Measurements from ENCODE around the gene C1QTNF5.

Gene C1QTNF5

DNA sequence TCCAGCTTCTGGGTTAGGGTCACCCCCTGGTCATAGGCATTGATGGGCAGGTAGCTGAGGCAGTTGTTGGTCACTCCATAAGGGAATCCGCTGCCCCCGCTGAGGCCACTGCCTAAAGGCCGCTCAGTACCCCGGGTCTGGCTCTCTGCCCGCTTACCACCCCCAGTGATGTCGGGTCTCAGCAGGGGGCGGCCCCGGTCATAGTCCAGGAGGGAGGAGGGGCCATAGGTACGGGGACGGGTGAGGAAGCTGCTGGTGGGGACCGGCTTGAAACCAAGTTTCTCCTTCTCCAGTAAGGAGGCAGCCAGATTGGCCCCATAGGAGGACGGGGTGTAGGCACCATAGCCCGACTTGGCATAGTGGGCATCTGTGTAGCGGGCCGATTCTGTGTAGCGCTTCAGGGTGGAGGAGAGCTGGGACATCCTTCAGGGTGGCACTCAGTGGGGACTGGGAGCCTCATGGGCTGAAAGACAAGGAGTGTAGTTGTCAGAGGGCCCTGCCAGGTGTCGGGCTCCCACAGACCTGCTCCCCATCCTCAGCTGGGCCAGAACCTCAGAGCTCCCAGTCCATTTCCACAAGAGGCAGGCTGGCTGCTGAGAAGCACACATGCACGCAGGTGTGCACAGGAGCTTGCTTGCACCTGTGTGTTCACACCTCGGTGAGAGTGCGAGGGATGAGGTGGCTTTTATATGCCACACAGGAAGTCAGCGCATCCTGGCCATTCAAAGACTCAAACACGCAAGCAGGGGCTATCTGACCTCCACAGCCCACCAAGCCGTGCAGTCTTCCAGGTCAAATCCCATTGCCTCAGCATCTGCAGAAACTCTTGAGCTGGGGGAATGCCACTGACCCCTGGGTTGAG, 32.6 kb upstream of the C1QTNF5 start:
- DNase-seq (ENCODE audit: low read depth, low spot score), result no peak

DNA sequence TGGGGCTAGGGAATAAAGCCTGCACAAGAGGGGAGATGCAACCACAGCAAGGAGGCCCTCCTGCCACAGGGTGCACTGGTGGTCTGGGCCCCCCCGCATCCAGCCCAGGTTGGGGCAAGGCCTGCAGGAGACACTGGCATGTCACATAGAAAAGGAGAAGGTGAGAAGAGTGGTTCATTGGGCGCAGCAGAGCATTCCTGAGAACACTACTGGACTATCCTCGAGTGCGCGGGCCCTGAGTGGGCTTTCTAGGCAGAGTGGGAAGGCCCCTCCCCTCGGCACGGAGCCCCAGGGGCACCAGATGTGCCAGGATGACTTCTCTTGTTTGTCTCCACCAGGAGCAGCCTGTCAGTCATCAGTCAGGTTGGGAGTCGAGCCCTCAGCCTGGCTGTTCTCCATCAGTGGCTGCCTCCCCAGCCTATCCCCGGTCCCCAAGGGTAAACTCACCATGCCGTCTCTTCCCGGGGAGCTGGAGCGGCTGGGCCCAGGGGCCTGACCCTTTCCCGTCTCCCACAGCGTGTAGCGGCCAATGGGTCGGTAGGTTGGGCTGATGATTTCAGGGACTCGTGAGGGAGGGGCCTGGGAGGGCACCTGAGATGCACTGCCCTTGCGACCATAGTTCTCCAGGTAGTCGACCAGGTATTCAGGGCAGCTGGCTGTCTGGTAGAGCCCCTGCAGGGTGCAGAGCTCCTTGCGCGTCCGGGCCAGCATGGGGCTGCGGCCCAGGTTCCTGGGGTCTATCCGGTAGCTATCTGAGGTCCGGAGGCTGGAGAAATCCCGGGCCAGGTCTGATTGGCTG, 31.8 kb upstream of the C1QTNF5 start:
- DNase-seq (ENCODE audit: low read depth, low spot score), result no peak

GRCh38 chr11:119371778-119372182, 31.1 kb upstream of the C1QTNF5 start:
- no peak for DNase-seq (ENCODE audit: low read depth, low spot score)

DNA sequence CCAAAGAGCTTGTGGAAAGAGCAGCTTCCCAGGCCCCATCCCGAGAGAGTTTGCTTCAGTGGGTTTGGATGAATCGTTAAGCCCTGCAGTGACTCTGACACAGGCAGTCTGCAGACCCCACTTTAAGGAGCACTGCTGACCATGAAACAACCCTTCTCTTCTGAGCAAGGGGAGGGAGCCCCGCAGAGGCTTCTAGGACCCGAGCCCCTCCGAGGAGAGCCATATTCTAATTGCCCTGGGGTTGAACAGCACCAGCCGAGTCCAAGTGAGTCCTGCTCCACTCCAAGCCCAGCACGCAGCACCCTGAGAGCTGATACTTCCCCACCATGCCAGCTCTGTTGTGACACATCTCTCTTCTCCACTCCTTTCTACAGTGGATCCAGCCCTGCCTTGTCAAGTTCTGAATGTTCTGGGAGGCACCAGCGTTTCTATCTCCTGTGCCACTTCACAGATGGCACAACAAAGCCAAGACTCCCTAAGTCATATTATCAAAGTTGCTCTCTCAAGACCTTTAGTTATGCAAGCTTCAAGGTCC, 30.5 kb upstream of the C1QTNF5 start:
- no peak for DNase-seq (ENCODE audit: low read depth, low spot score)

DNA sequence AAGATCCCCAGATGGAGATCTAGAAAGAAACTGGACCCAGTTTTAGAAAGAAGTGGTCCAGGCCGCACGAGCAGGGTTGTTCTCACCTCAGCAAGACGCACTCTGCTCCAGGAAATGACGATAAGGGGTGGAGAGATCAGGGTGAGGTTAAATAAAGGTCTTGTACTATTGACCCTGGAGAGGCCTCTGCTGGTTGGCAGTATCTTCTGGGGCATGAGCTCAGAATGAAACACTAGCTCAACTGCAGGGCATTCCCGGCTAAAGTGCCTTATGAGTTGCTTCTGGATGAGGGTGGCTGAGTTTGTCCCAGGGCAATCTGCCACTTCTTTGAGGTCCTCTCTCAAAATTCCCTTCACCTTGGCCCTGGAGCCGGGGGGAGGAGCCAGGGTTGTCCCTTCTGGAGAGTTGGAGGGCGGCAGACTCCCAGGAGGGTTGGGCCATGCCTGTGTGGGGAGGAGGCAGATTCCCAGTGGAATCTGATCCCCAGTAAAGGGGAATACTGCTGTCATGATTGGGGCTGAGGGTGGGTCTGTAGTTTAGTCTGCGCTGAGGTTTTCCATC, 29.9 kb upstream of the C1QTNF5 start:
- DNase-seq (ENCODE audit: low read depth, low spot score), result no peak

- DNase-seq (ENCODE audit: low read depth, low spot score), result no peak
Measured at GRCh38 chr11:119369132-119369925, 28.6 kb upstream of the C1QTNF5 start.

DNA sequence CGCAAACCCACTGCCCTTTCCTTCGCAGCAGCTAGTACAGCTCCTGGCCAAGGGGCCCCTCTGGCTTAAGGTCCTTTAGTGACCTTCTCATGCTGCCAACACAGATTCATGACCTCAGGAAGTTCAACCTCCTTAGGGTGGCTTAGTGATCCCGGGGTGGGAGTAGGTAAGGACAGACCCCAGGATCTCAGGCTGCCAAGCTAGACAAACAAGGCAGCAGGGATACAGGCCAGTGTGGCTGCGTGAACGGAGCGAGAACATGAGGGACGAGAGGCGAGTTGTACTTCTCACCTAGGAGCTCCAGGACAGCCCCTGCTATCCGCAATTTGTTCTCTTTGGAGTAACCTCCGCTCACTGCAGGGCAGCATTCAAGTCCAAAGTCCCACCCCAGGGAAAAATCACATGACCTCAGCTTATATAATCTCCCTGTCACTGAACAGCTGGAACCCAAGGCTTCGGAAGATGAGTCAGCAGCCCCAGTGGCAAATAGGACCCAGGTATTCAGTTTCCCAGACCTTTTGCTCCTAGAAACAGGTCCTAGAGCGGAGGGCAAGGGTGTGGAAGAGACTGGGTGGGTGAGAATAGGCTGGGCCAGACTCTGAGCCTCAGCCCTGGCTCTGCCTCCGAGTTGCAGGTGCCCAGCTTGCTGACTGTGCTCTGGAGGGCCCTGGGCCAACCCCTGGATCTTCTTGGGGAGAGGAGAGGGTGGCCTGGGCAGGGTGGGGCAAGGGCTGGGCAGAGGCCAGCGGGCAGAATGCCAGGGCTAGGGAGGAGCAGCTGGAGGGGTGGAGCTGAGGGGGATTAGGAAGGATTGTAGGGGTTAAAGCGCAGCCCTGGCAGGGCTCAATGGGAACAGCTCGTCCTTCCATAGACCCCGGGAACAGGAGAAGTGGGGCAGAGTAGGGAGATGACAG, 27.7 kb upstream of the C1QTNF5 start:
- DNase-seq (ENCODE audit: low read depth, low spot score), result no peak

- DNase-seq (ENCODE audit: low read depth, low spot score), result no peak
Measured at GRCh38 chr11:119367661-119368120, 27.0 kb upstream of the C1QTNF5 start.

- no peak for DNase-seq (ENCODE audit: low read depth, low spot score)
Measured at GRCh38 chr11:119366690-119367620, 26.3 kb upstream of the C1QTNF5 start.

DNA sequence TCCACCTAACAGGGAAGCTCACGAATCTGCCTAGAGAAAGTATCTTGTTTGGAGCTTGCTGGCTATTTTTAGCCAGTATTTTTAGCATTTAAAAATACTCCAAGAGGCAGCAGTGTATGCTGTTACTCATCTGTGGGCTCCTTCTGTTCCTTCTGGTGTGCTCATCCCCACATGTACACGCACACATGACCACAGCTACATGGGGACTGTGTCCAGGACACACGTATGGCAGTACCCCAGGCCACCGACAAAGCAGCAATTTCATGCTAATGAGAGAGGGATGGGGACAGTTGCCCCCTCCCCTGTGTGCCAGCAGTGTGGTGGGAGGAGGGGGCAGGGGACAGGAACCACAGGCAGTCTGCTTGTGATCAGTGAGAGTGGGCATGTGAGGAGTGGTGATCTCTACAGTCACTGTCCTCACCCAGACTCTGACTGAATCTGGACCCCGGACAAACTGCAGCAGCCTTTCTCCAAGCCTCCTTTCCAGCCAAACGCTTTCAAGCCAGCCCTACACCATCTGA, 24.4 kb upstream of the C1QTNF5 start:
- no peak for DNase-seq (ENCODE audit: low read depth, low spot score)

GRCh38 chr11:119363851-119364590, 23.3 kb upstream of the C1QTNF5 start:
- no peak for DNase-seq (ENCODE audit: low read depth, low spot score)

DNA sequence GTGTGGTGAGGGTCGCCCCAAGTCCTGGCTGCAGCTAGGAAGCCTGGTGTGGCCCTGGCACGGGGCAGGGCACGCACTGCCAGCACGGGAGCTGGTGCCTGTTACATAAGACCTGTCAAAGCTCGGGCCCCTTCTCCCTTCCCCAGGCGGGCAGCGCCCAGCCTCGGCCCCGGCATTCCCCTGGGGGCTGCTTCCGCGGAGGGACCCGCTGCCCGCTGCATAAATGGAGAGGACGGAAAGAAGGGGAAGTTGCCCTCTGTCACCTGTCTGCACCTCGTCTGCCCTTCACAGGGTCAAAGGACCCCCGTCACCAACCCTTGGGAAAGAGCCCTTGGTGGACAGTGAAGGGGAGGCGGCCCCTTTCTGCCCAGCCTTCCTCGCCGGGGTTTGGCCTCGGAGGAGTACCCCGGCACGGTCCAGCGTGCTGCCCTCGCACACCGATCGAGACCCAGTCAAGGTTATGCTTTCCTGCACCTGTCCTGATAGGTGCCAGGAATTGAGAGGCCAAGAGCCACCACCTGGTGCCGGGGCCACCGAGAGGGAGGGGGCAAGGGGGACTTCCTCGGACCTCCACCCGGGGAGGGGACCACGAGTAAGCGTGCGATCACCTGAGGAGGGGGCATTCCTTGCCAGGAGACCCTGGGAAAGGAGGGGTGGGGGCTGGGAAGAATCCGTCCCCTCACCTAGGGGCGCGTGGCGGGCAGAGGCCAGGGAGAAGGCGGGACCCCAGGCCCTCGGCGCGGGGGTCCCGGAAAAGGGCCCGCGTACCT, 22.6 kb upstream of the C1QTNF5 start:
- DNase-seq (ENCODE audit: low read depth, low spot score), result no peak

GRCh38 chr11:119362741-119363080, 22.0 kb upstream of the C1QTNF5 start:
- DNase-seq (ENCODE audit: low read depth, low spot score), result no peak

GRCh38 chr11:119361941-119362725, 21.4 kb upstream of the C1QTNF5 start:
- DNase-seq (ENCODE audit: low read depth, low spot score), result no peak

DNA sequence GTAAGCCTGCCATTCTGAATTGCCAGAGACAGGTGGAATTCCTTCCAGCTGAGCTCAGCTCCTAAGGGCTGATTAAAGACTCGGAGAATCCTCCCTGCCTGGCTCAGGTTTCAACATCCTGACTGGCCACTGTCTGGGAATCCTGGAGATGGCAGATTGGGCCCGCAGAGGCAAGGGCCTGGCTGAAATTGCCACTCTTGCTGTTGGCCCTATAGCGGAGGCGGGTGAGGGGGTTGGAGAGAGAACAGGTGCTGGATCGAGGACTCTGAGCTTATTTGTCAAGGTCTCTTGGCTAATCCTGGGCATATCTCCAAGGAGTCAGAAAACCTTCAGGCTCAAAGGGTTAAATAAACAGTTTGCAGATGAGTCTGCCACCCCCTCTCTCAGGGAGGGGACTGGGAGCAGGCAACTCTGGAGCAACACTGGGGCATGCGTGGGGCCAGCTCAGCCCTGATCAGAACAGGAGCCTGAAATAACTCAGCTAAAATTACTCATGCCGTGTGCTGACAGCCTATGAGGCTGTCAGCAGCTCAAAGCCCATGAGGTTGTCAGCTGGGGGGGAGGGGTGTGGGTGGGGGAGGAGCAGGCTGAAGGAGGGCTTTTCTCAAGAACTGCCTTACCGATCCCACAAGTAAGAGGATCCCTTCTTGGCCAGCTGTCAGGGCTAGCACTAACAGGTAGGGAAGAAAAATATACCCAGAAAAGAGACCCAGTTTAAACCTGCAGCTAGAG, 20.5 kb upstream of the C1QTNF5 start:
- no peak for DNase-seq (ENCODE audit: low read depth, low spot score)

Measured in activated CD4-positive, CD25-positive, alpha-beta regulatory T cell treated with anti-CD3 and anti-CD28 coated beads, Interleukin-2, amount 50 U/mL, for 16 hours (primary cell).